ENCODE measurements around the gene ARHGEF17. TPM values are rescaled to one million over a fixed set of nuclear protein-coding genes. Genes with fewer than 3 reads are reported as not detected.

The ARHGEF17 gene
- total and polyA plus RNA-seq, 2 of the 8 experiments (the other 6 are each of a cell fraction or from before 2014, with no cell fraction given): 11.3 to 14.6 TPM

GRCh38 chr11:73290536-73290935, 17.5 kb upstream of the ARHGEF17 start:
- TF ChIP-seq TEAD4 (IDR thresholded peaks at IDR 0.05; ENCODE audit: low read depth, low read length): no peak
- Histone ChIP-seq H2BK5ac (ENCODE audit: low read depth, low read length) (no peak overlapping the region), H3K9ac (replicated peaks in 1 of 4; ENCODE audit: extremely low read depth in 1 of 4, low read depth in 3 of 4, low read length in 3 of 4) (no peak overlapping the region), H3K4me3 (ENCODE audit: extremely low read depth in 1 of 4, insufficient read depth in 2 of 4, low read depth in 3 of 4, low read length in 4 of 4) (no peak overlapping the region), H3K36me3 (ENCODE audit: control insufficient read depth in 2 of 4, insufficient read depth in 4 of 4, low read length in 3 of 4) (no peaks in the 10 kb centered on the region), H3K4me1 (replicated peaks in 1 of 4; ENCODE audit: control insufficient read depth in 3 of 4, insufficient read depth in 4 of 4, low read length in 3 of 4) (peaks cover 0 to 10% (median 4%) of the 10 kb centered on the region in 4 experiments; a peak in 6 of 7 replicates), H3K27ac (ENCODE audit: low read depth, low read length) (no peak overlapping the region), H3K56ac (replicated peaks; ENCODE audit: insufficient read length, low read depth, low read length) (no peak overlapping the region), H2BK20ac (ENCODE audit: low read length) (no peak overlapping the region), H3K23me2 (ENCODE audit: low read depth, low read length) (no peaks in the 10 kb centered on the region), H4K8ac (ENCODE audit: extremely low read depth, insufficient read depth, low read length) (no peak overlapping the region), H4K5ac (ENCODE audit: insufficient read length, low read depth, low read length) (no peak overlapping the region), H3K9me3 (ENCODE audit: insufficient read depth in 2 of 2, low read depth in 1 of 2, low read length in 1 of 2) (no peaks in the 10 kb centered on the region), H3K79me2 (ENCODE audit: control insufficient read depth in 1 of 2, insufficient read depth in 2 of 2, low read length in 2 of 2) (no peaks in the 10 kb centered on the region), H3K18ac (ENCODE audit: extremely low read depth, low read length) (no peak overlapping the region), H3K14ac (ENCODE audit: insufficient read length) (no peak overlapping the region), H3K4me2 (ENCODE audit: insufficient read depth in 1 of 2, low read depth in 2 of 2, low read length in 2 of 2) (no peak overlapping the region), H3K23ac (ENCODE audit: insufficient read length) (no peak overlapping the region), H2BK15ac (ENCODE audit: low read length) (no peak overlapping the region), H2BK120ac (replicated peaks; ENCODE audit: low read depth, low read length) (no peak overlapping the region), H3K79me1 (ENCODE audit: low read depth, low read length) (no peaks in the 10 kb centered on the region), H3K27me3 (replicated peaks in 1 of 4; ENCODE audit: control insufficient read depth in 3 of 4, extremely low read depth in 1 of 4, insufficient read depth in 3 of 4, low read length in 3 of 4) (peaks cover 0 to 13% (median 7%) of the 10 kb centered on the region in 4 experiments; a peak in 5 of 7 replicates), H3K4ac (replicated peaks; ENCODE audit: insufficient read length, low read depth, low read length) (no peak overlapping the region), H2AFZ (ENCODE audit: low read length) (no peak overlapping the region), H4K91ac (replicated peaks; ENCODE audit: insufficient read length, low read length) (no peak overlapping the region), H2BK12ac (ENCODE audit: low read depth, low read length) (no peak overlapping the region), H2AK5ac (ENCODE audit: low read depth, low read length) (no peak overlapping the region), H4K20me1 (replicated peaks in 1 of 2; ENCODE audit: control insufficient read depth in 1 of 2, insufficient read depth in 2 of 2, low read length in 2 of 2) (no peaks in the 10 kb centered on the region)
- POLR2A ChIA-PET (ENCODE audit: partially characterized antibody): no interaction called here
- no peak for FAIRE-seq
- 98% methylated on average over 4 of the region's 4 CpGs; no CpG with 5 or more reads in 1 of the 2 experiments for WGBS, 2 experiments (ENCODE audit: extremely low coverage in 1 of 2, insufficient coverage in 1 of 2, insufficient read length in 1 of 2, insufficient replicate concordance in 2 of 2, low coverage in 1 of 2, low lambda C conversion rate in 2 of 2, missing lambda C conversion rate in 1 of 2)
- no peak for DNase-seq (ENCODE audit: low read depth in 1 of 2, low spot score in 2 of 2)
- CTCF ChIA-PET (ENCODE audit: partially characterized antibody): interaction anchor here (0.5 to 19.0 kb wide), 26 partner anchors 10 to 492 kb away, joined by 3 to 233 read pairs (median 8); partner anchors contain the start of genes ARHGEF17 and P2RY6

Data from H1 (cell line).